Gastroesophageal sphincter (tissue), 3 donors: ENCODE measurements around the gene RAB17.

ENCODE experiments used
- CTCF ChIP-seq, 4 experiments: fragments of 200-600 bp in 2 of 4; fragments of 450-650 bp in 2 of 4; sonication (generic) in 1 of 4; IDR thresholded peaks; one replicate each; pipeline ENCODE4 v1.5.1; 2017 to 2019; ENCODE audit warnings: antibody characterized with exemption in 4 of 4, mild to moderate bottlenecking in 2 of 4, moderate library complexity in 2 of 4
- EP300 ChIP-seq: sonication (generic); formaldehyde crosslinking; IDR thresholded peaks from one replicate; pipeline ENCODE4 v1.6.1; 2017; ENCODE audit warnings: antibody characterized with exemption, mild to moderate bottlenecking
- POLR2A ChIP-seq, 2 donors: fragments of 450-650 bp; IDR thresholded peaks; one replicate each; pipeline ENCODE4 v1.6.1; 2017; ENCODE audit warnings: antibody characterized with exemption in 2 of 2, mild to moderate bottlenecking in 2 of 2, moderate library complexity in 1 of 2

- no peak for TF ChIP-seq CTCF (IDR thresholded peaks at IDR 0.05)
- no peak for TF ChIP-seq EP300
- TF ChIP-seq POLR2A (IDR thresholded peaks at IDR 0.05), result no peak
Observed at GRCh38 chr2:237598468-237599208, 8.1 kb upstream of the RAB17 start.
